Measurements from ENCODE around the gene RSPH9.
A peak's percentile ranks its signal among the peaks of the same experiment; 100 is the strongest.
"Not testable (repeated sequence)": the region's sequence is repeated elsewhere in the genome, so short reads cannot be mapped to it uniquely, and the experiment has no call there.

RSPH9 gene

DNA sequence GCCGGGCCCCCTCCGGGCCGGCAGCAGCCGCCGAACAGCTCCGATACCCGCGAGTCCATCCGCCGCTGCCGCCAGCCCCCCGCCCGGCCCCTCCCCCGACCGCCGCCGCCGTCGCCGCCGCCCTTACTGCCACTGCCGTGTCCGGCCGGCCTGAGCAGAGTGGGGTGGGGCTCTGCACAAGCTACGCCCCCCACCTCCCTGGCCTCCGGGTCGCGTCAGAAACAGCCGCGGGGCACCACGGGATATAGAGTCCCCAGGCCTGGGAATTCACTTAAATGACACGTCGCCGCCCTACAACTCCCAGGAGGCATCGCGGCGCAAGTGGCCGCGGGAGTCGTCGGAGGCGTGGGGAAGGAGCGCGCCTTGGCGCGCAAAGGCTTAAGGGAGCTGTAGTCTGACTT lies 15.7 kb upstream of the RSPH9 start, which contains the start of gene GTPBP2:
Gene GTPBP2 (minus strand): TSS at position 161 of the 401 bp plus-strand sequence. CDS start 102 bp downstream, at position 59.
- peak; percentile 97 for DNase-seq (ENCODE audit: low spot score)

DNA sequence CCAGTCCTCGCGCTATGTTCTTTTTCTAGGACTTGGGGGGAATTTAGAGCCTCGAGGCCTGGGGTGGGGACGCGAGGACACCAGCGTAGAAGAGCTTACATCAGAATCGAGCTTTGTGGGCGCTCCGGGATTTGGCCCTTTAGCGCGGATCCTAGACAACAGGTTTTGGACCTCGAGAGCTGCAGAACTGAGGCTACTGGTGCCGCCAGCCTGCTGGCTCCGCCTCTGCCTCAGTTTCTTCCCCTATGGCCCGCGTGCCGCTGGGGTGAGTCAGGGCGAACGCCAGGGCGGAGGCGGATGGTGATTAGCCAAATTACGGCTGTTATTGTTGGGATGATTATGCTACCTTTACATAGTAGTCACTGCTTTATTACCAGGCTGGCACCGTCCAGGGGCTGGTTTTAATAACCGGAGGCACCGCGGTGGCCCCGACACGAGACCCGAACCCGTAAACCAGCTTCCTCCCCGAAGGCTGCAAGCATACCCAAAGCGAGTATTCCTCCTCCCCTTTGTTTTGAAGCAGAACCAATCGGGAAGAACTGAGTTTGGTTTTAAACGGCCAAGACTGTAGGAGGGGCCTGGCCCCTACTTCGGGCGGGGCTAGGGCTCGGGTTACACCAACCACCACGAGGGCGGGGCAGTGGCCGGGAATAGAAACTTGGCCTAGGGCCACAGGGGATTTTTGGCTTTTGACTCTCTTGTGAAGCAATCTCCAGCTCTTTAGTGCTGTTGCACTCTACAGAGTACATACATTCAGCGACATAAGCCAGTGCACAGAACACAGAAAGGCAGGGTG lies 15.1 kb upstream of the RSPH9 start:
- peak; percentile 98 for DNase-seq (ENCODE audit: low spot score)

DNA sequence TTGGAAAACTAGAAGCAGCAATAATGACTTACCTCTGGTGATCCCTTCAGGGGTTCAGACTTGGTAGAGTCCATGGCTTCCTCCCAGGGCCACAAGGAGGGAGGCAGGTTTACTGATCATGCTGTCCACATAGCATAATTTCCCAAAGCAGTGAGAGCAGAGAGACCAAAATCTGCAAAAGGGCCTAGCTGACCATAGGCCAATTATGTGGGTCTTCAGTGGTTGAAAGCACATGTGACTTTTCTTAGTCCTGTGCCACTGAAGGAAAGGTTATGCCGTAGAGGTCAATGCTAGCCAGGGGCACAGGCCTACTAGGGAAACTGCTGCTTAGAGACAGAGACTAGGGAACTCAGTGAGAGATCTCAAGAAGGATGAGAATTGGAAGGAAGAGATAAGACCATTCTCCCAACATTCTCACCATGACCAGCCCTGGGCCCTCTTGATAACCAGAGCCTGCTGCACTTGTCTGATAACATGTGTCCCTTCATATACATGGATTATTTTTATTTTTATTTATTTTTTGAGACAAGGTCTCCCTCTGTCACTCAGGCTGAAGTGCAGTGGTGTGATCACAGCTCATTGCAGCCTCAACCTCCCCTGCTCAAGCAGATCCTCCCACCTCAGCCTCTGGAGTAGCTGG lies 13.7 kb upstream of the RSPH9 start:
- DNase-seq (ENCODE audit: low spot score) = peak; percentile 90

DNA sequence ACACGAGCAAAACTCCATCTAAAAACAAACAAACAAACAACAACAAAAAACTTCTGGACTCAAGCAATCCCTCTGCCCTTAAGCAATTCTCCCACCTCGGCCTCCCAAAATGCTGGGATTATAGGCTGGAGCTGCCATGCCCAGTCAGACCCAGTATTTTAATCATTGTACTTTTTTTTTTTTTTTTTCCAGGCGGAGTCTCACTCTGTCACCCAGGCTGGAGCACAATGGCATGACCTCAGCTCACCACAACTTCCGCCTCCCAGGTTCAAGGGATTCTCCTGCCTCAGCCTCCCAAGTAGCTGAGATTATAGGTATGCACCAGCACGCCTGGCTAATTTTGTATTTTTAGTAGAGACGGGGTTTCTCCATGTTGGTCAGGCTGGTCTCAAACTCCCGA lies 11.8 kb upstream of the RSPH9 start:
- not testable (repeated sequence) for DNase-seq (ENCODE audit: low spot score)

DNA sequence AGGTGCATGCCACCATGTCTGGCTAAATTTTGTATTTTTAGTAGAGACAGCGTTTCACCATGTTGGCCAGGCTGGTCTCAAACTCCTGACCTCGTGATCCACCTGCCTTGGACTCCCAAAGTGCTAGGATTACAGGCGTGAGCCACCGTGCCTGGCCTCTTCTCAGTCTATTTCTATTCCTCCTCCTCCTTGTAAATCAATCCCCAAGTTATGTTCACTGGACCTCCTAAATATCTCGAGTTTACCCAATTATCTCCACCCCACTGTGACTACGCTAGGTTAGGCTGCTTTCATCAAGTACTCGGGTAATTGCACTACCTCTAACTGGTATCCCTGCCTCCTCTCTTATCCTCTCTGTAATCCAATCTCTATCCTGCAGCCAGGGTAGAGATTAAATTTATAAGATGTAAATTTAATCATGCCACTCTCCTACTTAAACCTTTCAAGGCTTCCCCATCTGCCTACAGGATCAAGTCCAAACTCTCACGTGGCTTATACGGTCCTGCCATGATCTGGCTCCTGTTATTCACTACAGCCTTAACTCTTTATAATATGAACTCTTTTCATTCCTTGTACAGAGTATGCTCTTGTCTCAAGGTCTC lies 10.0 kb upstream of the RSPH9 start:
- no peak for DNase-seq (ENCODE audit: low spot score)

DNA sequence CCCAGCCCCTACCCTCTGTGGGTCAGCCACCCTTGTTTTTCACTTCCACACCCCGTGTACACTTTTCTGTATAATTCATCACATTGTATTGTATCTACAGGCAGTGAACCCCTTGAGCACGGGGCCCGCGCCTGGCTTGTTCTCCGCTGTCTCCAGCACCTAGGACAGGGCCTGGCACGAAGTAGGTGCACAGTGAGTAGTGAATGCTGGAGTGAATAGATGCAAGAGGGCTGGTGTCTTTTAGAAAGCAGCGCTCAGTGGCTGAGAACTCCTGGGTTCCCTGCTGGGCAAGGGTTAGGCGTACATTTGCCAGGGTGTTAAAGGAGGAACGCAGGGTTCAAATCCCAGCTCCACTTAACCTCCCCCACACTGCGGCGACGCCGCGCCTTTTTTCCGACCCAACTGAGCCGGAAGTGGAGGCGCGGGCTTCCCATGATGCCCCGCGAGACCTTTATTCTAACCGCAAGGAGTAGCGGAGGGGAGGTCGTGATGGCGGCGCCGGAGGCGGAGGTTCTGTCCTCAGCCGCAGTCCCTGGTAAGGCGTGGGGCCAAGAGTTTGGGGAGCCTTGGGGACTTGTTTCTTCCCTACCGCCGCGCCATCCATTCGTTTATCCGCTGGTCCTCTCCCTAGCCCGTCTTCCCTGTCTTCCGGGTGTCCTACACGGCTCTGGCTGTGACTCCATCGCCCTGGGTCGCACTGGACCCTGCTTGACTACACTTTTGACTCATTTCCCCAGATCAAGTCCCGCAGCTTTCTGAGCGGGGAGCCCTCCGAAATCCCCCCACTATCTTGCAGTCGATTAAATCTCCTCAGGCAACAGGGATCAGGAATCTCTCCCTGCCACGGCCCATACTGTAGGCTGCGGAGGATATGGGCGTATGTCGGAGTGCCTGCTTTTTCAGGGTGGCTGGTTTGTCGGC lies 9.2 kb upstream of the RSPH9 start, which contains the start of gene MAD2L1BP:
Gene MAD2L1BP (plus strand): TSS at position 454 of the 921 bp plus-strand sequence. CDS start 36 bp downstream, at position 490.
- DNase-seq (ENCODE audit: low spot score) = peak; percentile 81

DNA sequence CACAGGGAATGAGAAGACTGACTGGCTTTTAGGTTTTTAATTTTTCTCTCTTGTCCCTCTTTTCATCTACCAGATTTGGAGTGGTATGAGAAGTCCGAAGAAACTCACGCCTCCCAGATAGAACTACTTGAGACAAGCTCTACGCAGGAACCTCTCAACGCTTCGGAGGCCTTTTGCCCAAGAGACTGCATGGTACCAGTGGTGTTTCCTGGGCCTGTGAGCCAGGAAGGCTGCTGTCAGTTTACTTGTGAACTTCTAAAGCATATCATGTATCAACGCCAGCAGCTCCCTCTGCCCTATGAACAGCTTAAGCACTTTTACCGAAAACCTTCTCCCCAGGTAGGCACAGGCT lies 8.6 kb upstream of the RSPH9 start:
- DNase-seq (ENCODE audit: low spot score) = no peak

DNA sequence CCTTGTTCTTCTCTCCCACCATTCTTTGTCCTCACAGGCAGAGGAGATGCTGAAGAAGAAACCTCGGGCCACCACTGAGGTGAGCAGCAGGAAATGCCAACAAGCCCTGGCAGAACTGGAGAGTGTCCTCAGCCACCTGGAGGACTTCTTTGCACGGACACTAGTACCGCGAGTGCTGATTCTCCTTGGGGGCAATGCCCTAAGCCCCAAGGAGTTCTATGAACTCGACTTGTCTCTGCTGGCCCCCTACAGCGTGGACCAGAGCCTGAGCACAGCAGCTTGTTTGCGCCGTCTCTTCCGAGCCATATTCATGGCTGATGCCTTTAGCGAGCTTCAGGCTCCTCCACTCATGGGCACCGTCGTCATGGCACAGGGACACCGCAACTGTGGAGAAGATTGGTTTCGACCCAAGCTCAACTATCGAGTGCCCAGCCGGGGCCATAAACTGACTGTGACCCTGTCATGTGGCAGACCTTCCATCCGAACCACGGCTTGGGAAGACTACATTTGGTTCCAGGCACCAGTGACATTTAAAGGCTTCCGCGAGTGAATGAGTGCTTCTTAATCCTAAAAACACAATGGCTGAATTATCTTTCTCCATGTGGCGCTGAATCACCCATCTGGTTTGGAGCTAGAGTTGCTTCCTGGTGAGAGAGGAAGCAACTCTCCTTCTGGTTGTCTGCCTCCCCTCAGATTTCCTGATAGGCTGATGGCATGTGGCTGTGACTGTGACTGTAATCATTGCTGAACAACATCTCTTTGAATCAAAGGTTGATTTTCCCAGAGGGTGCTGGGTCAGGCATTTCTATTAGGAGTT lies 4.6 kb upstream of the RSPH9 start:
- no peak for DNase-seq (ENCODE audit: low spot score)

DNA sequence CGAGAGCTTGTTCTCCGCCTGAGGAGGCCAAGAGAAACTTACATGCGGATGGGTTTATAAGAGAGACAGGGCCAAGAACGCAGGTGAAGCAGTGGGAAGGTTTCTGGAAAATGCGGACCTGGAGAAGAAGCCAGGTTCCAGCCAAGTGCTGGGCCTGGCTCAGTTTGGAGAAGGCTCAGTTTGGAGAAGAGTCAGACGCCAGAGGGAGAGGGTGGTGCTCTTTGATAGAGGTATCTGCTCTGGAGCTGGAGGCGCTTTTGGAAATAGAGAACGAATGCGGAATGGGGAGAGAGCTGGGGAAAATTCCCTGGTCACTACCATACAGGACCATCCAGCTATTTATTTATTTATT lies 753 bp downstream of the RSPH9 start:
- DNase-seq (ENCODE audit: low spot score) = no peak

DNA sequence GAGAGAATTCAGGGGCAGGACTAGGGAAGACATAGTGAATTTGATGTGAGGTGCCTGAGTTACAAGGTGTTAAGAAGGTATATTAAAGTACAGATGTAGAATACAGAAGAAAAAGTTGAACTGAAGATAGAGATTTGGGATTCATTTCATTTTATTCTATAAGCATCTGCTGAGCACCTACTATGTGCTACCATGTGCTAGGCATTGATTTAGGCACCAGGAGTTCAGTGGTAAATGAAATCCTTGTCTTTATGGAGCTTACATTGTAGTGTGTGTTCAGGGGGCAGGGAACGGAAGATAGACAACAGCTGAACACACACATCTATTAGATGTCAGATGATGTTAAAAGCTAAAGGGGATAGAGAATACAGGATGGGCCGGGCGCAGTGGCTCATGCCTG lies 2.8 kb downstream of the RSPH9 start:
- DNase-seq (ENCODE audit: low spot score) = no peak

DNA sequence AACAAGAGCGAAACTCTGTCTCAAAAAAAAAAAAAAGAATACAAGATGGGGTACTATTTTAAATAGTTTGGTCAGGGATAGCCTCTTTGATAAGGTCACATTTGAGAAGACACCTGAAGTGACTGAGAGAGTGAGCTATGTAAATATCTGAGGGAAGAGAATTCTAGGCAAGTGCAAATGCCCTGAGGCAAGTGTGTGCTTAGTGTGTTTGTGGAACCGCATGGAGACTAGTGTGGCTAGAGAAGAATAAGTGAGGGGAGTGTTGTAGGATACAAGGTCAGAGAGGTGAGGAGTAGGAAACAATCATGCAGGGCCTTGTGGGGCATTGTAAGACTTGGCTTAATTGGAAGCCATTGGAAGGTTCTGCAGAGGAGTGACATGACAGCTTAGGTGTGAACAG lies 3.4 kb downstream of the RSPH9 start:
- no peak for DNase-seq (ENCODE audit: low spot score)

DNA sequence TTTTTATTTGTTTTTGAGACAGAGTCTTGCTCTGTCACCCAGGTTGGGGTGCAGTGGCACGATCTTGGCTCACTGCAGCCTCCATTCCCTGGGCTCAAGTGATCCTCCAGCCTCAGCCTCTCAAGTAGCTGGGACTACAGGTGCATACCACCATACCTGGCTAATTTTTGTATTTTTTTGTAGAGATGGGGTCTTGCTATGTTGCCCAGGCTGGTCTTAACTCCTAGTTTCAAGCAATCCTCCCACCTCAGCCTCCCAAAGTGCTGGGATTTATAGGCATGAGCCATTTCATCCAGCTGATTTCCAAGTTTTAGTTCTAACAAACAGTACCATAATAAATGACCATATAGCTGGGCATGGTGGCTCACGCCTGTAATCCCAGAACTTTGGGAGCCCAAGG lies 8.0 kb downstream of the RSPH9 start:
- not testable (repeated sequence) for DNase-seq (ENCODE audit: low spot score)

DNA sequence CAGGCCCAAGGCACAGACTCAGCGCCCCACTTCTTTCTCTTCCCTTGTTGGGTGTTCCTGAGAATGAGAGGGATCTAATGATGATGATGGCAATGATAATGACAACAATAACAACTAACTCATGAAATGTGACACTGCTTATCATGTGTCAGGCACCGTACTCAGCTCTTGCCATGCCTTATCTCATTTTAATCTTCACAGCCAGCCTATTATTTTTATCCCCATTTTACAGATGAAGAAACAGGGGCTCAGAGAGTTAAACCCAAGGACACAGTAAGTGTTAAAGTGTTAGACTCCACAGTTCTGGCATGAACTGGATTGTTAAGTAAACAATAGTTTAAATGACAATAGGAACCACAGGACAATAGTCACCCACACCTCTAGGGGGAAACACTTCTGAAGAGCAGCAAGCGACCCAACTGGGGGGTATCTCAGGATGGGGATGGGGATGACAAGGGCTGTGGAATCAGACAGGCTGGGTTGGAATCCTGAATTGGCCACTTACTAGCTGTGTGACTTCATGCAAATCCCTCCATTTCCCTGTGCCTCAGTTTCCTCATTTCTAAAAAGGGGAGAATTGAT lies 12.5 kb downstream of the RSPH9 start:
- no peak for DNase-seq (ENCODE audit: low spot score)

DNA sequence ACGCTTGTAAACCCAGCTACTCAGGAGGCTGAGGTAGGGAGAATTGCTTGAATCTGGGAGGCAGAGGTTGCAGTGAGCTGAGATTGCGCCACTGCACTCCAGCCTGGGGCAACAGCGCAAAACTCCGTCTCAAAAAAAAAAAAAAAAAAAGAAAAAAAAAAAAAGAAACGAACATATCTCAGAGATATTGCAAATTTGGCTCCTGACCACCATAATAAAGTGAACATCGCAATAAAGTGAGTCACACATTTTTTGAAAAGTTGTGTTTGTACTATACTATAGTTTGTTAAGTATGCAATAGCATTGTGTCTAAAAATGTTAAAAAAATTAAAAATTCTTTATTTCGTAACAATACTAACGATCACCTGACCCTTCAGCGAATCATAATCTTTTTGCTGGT lies 13.3 kb downstream of the RSPH9 start:
- DNase-seq (ENCODE audit: low spot score) = no peak

DNA sequence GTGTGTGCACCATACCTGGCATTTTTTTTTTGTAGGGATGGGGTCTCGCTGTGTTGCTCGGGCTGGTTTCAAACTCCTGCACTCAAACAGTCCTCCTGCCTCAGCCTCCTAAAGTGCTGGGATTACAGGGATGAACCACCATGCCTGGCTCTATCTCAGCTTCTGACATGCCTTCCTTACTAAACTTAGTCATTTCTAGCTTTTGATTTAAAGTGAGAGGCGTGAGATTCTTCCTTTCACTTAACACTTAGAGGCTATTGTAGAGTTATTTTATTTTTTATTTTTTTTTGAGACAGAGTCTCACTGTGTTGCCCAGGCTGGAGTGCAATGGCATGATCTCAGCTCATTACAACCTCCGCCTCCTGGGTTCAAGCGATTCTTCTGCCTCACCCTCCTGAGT lies 18.1 kb downstream of the RSPH9 start:
- not testable (repeated sequence) for DNase-seq (ENCODE audit: low spot score)

DNA sequence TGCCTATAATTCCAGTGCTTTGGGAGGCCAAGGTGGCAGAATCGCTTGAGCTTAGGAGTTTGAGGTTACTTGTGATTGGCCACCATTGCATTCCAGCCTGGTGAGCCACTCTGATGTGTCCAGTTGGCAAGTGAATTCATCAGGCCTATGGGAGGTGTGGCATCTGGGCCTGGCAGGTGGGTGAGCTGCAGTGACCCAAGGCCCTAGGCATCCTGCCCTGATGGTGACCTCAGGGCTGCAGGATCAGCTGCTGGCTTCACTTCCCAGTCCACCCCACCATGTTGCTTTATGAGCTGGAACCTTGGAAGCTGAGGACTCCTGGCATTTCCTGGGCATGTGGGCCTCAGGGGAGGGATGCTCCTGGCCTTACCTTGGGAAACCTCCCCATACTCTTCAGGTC lies 20.5 kb downstream of the RSPH9 start:
- no peak for DNase-seq (ENCODE audit: low spot score)

DNA sequence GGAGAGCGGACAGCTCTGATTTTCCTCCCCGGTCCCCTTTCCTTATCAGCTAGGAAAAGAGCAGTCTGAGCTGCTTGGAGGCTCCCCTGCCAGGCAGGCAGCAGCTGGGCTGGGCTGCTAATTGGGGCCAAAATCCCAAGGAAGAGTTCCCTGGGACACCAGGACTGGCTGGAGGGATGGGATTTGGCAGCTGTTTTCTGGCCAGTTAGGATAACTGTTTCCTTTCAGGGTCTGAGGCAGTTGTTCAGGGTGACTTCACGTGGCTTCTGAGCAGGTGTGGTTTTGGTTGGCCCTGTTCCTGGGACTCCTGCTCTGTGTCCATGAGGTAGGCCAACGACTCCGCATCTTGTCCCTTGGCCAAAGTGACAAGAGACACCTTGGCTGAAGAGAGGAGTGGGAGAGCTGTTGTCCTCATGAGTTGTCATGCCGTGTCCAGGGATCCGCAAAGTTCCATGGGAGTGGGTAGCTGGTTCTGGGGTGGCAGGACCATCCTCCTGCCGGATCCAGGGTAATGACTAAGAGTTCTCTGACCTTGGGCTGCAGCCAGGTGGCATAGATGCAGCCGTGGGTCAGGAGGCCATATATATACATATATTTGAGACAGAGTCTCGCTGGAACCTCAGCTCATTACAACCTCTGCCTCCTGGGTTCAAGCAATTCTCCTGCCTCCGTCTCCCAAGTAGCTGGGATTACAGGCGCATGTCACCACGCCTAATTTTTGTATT lies 21.5 kb downstream of the RSPH9 start:
- no peak for DNase-seq (ENCODE audit: low spot score)

DNA sequence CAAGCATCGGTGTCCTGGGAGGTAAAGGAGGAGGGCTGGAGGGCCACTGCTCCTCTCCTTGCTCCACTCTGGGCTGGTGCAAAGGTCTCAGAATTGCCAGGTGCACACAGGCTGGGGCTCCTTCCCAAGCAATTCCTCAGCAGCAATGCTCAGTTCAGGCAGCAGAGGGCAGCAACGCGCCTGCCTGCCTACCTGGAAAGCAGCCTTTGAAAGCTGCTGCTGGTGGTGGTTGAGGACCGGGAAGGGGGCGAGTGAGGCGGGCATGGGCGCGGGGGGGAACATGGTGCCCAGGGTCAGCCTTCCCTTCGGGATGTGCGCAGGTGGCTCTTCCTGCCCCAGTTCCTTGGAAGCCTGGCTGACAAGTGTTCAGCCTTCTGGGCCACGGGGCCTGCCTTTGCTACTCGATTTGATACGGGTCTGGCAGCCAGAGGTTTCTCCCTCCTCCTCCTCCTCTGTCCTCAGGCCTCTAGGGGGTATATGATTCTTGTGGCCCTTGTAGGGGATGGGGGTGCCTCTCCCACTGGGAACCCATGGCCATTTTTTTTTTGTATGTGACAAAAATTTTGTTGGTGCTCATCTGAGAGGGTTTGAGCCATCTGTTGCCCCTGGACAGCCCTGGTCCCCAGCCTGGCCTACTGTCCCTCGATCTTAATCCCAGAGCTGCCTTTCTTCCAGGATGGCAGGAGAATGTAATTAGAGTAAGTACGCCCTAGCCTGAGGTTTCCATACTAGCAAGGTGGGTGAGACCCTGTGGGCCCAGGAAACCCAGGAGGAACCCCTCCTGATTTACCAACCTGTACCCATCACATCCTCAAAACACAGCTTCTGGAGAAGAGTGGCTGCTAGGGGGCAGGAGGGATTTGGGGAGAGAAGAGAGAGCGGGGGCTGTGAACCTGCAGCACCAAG lies 22.7 kb downstream of the RSPH9 start:
- DNase-seq (ENCODE audit: low spot score) = peak; percentile 88

Measured in hematopoietic multipotent progenitor cell treated with erythropoietin and hydrocortisone succinate and interleukin-3 and kit ligand, for 17 days (in vitro differentiated cells).